ENCODE results near the gene CIC.
A peak's percentile ranks its signal among the peaks of the same experiment; 100 is the strongest.

The CIC gene

DNA sequence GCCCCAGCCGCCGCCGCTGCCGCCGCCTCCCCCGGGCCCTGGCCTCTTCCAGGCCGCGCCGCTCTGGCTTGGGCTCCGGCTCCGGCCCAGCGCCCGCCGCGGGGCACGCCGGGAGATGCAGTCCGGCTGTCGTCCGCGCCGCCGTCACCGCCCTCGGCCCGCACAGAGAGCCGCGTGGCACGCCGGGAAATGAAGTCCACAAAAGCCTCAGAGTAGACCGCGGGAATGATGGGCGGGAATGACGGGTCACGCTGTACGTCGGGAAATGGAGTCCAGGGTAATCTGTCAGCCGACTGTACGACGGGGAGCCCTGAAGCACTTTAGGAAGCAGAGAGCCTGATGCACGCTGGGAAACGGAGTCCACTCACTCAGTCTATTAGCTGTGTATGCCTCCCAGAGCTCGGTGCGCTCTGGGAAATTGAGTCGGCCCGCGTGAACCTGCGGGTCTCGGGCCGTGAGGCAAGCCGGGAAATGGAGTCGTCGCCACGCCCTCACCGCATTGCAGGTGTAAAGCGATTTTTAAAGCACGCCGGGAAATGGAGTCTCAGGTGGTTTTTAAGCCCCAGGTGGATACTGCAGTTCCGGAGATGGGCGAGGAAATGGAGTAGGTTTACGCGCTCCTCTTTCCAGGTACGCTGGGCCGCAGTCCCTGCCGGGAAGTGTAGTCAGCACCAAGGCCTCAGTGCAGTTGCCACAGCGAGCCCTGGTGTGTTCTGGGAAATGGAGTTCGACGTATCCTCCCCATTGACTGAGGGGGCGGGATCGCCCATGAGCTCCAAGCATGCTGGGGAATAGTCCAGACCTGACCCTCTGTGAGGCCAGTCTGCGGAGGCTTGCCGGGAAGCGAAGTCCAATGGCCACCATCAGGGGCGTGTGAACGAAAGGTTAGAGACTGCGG, 26.3 kb upstream of the CIC start, which contains the start of gene GSK3A:
GSK3A (minus strand) TSS at position 91 of the 898 bp plus-strand sequence. CDS start 137 bp downstream, outside the sequence.
- TF ChIP-seq, protein P1, sequence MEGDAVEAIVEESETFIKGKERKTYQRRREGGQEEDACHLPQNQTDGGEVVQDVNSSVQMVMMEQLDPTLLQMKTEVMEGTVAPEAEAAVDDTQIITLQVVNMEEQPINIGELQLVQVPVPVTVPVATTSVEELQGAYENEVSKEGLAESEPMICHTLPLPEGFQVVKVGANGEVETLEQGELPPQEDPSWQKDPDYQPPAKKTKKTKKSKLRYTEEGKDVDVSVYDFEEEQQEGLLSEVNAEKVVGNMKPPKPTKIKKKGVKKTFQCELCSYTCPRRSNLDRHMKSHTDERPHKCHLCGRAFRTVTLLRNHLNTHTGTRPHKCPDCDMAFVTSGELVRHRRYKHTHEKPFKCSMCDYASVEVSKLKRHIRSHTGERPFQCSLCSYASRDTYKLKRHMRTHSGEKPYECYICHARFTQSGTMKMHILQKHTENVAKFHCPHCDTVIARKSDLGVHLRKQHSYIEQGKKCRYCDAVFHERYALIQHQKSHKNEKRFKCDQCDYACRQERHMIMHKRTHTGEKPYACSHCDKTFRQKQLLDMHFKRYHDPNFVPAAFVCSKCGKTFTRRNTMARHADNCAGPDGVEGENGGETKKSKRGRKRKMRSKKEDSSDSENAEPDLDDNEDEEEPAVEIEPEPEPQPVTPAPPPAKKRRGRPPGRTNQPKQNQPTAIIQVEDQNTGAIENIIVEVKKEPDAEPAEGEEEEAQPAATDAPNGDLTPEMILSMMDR (conservative IDR thresholded peaks at IDR 0.05; ENCODE audit: control insufficient read depth, insufficient read depth, low read depth, low read length), result no peak
- DNase-seq (ENCODE audit: low read depth), result peak; percentile 98
- H3K4me3 ChIP-seq (ENCODE audit: control insufficient read depth, low read depth, low read length), result peak within 1 kb of the TSS; percentile 90

DNA sequence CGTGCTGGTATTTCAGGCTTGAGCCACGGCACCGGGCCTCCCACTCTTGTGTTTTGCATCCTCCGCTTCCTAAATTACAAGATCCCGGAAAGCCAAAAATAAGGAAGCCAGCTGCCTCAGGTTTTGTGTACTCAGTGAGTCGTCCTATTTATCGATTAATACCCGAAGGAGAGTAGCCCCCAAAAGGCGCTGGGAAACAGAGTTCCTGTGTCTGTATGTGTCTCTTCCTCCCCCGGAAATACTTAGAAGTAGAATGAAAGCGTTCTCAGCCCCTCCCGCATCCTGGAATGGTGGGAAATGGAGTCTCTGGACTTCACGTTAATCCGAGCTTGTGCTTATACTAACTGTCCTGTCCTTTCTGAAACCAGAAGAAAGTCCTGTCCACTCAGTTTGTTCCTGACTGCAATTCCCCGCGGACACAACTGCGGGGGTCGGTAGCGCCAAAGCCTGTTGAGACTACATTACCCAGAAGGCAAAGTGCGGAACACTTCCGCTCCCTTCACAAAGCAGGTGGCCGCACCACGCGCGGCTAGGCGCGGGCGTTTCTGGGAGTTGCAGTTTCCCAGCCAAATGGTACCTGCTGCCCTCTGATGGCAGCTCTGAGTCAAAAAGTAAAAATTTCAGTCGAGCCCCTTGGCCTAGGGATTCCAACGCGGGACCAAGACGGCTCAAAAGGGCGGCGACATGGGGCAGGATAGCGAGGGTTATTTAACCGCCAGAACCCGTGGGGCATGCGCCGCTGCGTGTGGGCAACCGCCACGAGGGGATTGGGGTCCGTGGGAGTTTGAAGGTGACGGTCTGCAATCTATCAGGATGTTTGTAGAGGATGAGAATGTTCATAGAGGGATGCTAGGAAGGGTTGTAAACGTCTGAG, 24.5 kb upstream of the CIC start:
- DNase-seq (ENCODE audit: low read depth), result peak; percentile 92
- peak overlapping the region; percentile 88 for H3K4me3 ChIP-seq (ENCODE audit: control insufficient read depth, low read depth, low read length)
- TF ChIP-seq, protein P1 (conservative IDR thresholded peaks at IDR 0.05; ENCODE audit: control insufficient read depth, insufficient read depth, low read depth, low read length), result peak; percentile 54

DNA sequence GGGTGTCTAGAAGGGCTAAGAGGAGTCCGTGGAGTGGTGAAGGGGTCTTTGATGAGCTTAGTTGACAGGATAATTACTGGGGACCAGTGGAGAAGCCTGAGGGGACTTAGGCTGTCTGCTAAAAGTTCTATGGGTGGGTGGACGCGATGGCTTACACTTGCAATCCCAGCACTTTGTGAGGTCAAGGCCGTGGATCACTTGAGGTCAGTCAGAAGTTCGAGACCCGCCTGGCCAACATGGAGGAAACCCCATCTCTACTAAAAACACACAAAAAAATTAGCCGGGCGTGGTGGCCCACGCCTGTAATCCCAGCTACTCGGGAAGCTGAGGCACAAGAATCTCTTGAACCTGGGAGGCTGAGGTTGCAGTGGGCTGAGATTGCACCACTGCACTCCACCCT, 23.8 kb upstream of the CIC start:
- H3K4me3 ChIP-seq (ENCODE audit: control insufficient read depth, low read depth, low read length), result peak overlapping the region; percentile 16
- DNase-seq (ENCODE audit: low read depth), result no peak
- TF ChIP-seq, protein P1 (conservative IDR thresholded peaks at IDR 0.05; ENCODE audit: control insufficient read depth, insufficient read depth, low read depth, low read length), result no peak

DNA sequence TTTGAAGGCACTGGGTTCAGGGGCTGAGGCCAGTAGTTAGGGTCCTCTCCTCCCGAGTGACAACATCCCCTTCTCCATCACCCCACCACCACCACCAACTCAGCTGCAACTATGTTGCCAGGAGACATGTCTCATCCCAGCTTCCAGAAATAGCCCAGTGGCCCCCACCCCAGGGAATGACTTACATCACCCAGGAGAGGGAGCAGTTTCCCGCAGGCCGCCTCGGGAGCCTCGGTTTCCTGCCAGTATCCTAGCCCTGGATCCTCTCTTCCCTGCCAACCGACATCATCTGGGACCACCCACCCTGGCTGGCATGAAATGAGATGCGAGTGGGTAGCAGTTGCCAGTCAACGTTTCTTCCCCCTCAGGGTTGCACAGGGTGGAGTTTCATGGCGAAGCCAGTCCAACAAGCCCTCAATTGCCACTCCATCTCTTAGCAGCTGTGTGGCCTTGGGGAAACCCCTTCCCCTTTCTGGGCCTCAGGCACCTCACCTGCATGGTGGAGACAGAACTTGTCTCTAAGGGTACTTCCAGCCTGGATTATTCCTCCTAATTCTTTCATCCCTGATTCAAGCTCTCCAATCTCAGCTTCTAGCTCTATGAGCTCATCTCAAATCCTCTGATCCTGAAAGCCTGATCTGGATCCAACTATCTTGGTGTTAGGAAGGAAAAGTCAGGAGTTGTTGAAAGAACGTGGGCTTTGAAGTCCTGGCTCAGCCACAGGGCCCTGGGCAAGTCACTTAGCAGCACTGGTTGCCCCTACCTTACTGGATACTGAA, 22.7 kb upstream of the CIC start:
- TF ChIP-seq, protein P1 (conservative IDR thresholded peaks at IDR 0.05; ENCODE audit: control insufficient read depth, insufficient read depth, low read depth, low read length), result peak; percentile 76
- H3K4me3 ChIP-seq (ENCODE audit: control insufficient read depth, low read depth, low read length), result no peak overlapping the region
- peak; percentile 85 for DNase-seq (ENCODE audit: low read depth)

DNA sequence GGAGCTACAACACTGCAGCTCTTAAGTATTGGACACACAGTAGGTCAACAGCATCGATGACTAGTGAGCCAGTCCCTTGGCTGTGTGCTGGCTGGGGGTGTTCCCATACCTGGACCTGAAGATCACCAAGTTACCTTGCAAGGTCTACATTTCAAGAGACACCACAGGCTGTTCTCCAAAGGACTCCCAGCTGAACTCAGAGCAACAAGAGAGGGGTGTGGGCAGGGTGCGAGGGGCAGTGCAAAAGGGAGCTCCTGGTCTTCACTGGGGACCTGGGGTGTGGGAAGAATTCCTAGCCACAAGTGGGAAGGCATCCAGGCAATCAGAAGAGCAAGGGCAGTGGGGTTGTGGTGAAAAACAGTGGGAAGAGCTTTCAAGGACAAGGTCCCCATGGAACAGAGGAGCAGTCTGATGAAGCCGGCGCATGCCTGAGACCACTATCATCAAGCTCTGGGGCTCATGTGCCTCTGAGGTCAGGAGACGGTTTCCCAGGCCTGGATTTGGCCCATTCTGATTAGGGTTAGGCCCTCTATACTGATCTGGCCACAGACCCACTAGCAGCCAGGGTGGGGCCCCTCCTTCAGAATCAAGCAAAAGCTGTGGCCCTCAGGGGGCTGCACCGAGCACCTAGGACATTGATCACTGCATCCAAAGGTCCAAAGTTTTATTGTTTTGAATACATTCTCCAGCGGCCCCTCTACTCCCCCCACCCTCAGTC, 22.0 kb upstream of the CIC start:
- peak; percentile 70 for DNase-seq (ENCODE audit: low read depth)
- TF ChIP-seq, protein P1 (conservative IDR thresholded peaks at IDR 0.05; ENCODE audit: control insufficient read depth, insufficient read depth, low read depth, low read length), result no peak
- H3K4me3 ChIP-seq (ENCODE audit: control insufficient read depth, low read depth, low read length), result no peak overlapping the region

All from fibroblast of mammary gland (primary cell).